HG03439 (cell line): Measurements from ENCODE around the gene CYP4B1.

Source experiments
- ATAC-seq: cut with Tn5 transposase; IDR thresholded peaks from one replicate; pipeline ENCODE4 v1.9.1; 2021; ENCODE audit warnings: mild to moderate bottlenecking, moderate library complexity; ENCODE audit not compliant: unreplicated experiment

The CYP4B1 gene

DNA sequence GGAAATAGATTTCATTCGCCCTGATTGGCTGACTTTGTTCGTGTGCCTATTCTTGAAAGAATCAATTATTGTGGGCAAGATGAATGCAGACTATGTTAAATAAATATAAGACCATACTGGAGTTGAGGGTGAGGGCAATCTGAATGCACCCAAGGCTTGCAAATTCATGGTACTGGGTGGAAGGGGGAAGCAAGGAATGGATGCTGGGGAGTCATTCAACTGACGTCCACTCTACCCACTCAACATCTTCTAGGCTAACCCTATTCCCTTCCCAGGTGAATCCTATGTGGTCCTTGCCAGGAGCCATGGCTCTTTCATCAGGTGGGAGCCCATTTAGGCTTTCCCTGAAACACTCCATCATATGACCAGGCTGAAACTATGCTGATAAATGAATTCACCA lies 5.7 kb upstream of the CYP4B1 start:
- no peak for ATAC-seq

DNA sequence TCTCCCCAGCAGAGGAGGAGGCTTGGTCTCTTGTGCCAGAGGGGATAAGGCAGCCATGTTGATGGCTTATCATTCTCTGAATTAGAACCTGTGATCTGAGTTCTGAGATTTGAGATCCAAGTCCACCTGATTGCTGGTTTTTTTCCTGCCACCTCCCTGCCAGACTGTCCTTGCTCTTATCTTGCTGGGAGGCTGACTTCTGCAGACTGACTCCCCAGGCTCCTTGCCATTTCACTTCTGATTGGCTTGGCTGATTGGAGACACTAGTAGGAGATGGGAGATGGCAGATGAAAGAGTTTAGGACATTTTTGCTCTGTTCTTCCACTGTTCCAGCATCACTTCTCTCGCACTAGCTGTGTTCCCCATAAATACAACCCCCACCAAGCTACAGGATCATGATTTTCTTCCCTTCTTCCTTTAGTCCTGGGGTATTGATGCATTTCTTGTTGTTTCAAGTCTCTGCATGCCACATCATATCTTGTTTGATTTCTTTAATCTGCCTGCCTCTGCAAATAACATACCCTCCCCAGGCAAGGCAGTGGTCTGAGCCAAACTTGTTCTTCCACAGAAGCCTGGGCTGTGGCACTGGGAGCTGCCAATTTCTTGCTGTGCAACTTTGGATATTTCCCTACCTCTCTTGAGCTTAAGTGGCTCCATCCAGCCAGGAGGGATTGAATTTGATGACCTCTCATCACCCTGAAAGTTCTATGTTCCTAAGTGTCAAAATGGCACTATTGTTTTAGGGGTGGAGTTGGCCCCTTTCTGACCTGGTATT lies 963 bp upstream of the CYP4B1 start:
- no peak for ATAC-seq

DNA sequence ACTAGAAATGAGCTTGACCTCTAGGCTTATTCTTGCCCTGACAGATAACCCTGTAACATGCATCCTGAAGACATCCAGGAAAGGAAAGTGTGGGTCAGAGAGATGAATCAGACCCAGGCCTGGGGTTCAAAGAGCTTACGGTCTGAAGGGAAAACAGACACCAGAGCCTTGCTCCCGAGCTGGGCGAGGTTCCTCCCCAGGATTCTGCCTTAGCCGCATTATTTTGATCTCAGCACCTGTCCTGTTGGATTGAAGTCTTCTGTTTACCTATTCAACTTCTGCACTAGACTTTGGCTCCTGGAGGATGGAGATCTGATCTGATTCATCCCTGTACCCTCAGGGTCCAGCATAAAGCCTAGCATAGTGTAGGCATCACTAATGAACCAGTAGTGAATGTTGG lies 1.9 kb downstream of the CYP4B1 start:
- ATAC-seq: no peak

DNA sequence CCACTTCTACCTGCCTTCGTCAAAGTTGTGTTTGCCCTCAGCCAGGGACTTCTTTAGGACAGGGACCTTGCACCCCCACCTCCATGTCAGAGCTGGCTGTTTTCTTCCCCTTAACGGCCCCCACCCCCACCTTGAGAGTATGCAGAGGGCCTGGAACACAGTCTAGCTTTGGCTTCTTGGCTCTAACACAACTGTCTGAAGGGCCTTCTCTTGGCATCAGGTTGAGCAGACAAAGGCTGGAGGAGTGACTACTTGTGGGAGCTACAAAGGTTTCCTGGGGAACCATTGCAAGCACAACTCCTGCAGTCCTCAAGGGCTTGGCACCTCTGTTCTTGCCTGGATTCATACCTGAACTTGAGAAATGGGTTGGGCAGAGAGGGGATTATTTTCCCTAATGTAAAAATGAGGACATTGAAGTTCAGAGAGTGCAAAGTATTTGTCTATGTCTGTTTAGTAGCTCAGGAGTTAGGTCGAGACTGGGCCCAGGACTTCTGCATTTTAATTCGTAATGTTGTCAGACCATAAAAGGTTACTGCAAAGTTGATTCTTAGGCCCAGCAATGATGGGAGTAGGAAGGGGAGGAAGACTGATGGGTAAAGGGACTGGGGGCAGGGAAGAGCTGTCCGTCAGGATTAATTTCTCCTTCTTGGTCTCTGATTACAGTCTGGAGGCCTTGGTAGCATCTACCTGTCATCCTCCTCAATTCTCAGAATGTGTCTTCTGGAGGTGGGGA lies 2.6 kb downstream of the CYP4B1 start:
- ATAC-seq: no peak

DNA sequence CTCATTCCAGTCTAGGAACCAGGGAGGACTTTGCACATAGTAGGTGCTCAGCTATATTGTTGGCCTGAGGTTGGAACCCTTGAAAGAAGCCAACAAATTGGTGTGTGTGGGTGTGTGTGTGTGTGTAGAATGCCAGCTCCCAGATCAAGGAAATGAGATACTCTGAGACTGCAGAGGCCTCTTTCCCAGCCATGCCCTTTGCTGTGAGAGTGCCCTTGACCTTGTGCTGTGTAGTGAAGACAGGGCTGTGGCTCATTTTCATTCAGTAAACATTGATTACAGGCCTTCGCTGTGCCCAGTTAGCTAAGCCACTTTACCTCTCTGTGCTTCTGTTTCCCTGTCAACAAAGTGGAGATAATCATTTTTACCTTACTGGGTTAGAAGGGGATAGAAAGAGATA lies 3.2 kb downstream of the CYP4B1 start:
- no peak for ATAC-seq

DNA sequence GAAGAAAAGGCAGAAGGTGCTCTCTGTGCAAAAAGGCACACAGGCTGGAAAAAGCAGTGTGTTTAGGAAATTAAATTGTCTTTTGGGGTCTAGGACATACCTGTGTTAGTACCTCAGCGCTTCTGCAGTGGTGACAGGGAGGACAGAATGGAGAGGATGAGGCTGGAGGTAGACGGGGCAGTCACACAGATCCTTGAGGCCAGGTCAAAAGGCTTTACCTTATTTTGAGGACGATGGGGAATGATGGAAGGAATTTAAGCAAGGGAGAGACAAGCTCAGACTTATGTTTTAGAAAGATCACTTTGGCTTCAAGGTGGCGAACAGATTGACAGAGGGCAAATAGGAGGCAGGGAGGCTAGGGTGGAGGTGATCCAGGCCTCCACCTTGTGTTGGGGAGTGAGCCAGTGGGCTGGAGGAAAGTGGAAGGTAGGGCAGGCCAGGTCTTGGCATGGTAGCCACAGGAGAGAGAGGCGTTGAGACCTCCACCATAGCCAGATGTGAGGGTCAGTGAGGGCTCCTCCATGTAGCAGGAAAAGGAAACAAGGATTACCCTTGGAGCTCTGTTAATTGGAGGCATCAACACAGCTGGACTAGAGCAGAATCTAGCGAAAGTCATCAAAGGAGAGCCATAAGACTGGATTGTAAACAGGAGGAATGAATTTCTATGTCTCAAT lies 4.2 kb downstream of the CYP4B1 start:
- ATAC-seq: no peak

DNA sequence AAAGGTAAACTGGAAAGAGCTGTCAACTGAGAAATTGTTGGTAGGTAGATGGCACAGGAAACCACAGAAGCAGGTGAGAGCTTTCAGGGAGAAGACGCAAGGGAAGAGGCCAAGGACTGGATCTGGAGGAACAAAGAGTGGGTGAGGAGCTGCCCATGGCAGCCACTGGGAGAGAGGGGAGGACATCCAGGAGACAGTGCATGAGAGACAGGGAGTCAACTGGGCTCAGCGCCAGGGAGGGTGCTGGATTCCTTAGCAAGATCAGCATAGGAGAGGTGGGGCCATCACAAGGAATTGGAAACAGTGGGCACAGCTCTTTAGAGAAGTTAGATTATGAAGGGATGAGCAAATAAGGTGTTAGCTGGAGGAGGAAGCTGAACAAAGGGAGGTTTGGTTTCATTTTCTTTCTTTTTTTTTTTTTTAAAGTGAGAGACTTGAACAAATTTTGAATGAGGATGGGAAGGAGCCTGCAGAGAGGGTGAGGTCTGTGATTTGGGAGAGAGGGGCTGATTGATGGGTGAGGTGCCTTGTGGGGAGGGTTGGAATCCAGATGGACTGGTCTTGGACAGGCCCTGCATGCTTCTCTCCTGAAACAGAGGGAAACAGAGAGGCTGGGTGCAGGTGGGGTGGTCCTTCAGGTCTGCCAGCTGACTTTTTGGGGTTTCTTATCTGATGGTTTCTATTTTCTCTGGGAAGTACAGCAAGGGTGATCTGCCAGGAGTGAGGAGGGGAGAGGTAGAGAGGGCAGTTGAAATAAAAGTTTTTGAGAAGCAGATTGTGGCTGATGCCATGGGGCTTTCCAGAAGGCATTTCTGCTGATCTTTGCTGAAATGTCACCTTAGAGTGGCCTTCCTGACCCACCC lies 5.4 kb downstream of the CYP4B1 start:
- ATAC-seq: no peak

DNA sequence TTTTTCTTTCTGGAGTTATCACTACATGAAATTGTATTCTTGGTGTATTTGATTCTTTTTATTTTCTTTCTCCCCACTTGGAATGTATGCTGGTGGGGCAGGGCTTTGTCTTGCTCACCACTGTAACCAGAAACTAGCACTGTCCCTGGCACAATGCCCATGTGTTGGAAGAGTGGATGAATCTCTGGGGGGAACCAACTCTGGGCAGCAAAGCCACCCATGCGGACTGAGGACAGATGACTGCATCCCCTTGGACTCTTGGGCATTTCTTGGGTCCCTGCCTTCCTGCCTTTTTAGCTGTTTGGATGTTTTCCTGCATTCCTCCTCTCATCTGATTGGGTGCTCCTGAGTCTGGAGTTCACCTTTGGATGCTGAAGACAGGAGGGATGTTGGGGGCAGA lies 6.1 kb downstream of the CYP4B1 start:
- ATAC-seq: no peak

DNA sequence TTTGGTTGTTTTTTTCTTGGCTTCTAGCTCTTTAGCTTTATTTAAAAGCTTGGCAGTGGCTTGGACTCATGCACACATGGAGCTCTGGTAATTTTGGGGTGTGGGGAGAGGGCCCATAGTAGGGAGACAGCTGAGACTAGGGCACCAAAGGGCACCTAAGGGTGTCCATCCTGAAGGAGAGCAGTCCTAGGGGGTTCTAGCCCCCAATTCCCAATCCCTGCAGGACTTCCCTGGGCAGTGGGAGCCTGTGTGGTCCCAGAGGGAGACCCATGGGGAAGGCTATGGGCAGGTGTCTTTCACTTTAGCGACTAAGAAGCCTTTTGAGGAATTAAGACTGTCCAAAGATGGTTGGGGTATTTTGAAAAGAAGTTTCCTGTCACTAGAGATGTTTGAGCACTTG lies 6.9 kb downstream of the CYP4B1 start:
- ATAC-seq: no peak

DNA sequence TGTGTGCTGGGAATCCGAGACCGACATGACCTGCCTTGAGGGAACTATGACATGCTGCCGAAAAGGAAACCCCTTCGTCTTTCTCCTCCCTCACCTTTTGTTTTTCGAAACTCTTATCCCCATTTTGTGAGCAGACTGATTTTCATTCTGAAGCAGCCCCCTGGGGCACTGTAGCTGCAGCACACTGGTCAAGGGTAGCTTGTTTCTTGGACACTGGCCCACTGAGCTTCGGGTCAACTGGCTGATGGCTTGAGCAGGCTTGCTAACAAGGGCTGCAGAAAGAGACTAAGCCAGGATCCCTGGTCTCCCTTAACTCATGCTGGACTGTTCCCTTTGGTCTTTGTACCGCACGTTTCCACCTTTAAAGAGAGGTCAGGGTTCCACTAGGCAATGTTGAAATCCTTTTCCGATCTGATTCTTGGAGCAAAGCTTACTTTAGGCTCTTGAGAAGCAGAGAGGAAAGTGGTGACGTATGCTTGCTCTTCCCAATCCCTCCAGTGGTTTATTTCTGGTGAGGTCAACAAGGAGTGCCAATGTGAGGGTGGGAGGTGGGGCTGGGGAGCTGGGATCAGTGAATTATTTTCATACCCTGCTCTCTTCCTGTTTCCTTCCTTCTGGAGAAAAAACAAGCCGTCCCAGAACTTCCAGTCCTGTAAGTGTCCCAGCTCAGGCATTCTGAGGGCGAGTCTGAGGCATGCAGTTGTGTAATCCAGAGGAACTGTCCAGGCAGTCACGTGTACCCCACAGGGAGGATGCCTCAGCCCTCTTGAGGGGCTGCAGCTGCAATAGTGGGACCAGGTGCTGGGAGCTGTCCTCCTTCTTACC lies 7.6 kb downstream of the CYP4B1 start:
- ATAC-seq: no peak

DNA sequence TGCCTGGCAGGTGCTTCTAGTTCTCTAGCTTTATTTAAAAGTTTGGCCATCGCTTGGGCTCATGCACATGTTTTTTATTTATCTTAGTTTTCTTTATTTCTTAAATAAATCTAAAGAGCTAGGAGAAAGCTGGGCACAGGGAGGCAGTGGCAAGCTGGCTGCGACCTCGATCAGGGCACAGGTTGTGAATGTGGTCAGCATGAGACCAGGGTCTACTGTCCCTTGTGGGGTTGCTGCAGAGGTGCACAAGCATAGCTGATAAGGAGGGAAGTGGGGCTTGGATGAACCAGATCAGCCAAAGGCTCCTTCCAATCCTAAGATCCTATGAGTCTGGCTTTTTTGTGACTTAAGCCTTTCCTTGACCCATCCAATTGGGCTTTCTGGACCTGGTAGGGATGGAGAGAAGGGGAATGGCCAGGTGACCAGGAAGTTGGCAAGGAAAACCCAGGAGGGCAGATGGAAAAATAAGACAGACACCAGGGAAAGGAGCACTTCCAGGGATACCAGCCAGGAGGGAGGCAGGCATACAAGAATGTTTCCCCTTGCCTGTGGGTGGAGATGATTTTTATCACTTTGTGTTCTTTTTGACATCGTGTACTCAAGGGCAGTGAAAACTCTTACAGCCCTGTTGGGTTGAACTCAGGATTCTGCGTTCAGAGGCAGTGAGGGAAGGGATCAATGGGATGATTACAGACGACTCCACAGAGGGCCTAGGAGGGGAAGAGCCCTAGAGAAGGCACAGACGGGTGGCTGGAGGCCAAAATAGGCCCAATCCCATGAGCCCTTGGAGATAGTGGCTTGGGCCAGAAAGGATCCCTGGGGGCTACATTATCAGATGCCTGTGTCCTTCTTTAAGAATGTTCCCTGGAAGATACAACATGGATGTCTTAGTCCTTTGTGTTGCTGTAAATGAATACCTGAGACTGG lies 8.5 kb downstream of the CYP4B1 start:
- no peak for ATAC-seq

DNA sequence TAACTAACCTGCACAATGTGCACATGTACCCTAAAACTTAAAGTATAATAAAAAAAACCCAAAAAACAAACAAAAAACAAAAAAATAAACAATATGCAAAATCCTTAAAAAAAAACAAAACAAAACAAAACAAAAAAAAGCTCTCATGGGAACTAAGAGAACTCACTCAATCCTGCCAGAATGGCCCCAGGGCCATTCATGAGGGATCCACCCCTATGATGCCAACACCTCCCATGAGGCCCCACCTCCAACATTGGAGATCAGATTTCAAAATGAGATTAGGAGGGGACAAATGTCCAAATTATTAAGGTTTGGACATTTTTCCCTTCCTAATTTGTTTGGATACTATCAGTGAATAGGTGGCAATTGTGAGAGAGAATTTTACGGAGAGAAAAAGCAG lies 10.2 kb downstream of the CYP4B1 start:
- ATAC-seq: no peak

DNA sequence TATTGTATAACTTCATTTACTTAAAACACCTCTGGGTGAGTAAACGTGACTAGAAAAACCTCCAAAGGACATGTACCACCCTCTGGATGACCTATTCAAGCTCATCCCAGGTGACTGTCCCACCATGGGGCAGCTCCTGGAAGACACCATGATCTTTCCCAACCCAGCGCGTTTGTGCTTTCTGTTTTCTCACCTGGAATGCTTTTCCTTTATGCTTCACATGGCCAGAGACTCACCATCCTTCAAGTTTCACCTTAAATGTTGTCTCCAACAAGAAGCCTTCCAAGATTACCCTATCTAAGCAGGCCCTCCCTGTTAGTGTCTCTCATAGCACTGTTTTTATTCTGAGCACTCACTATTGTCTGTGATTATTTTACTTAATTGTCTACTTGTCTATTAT lies 11.1 kb downstream of the CYP4B1 start:
- ATAC-seq: no peak

DNA sequence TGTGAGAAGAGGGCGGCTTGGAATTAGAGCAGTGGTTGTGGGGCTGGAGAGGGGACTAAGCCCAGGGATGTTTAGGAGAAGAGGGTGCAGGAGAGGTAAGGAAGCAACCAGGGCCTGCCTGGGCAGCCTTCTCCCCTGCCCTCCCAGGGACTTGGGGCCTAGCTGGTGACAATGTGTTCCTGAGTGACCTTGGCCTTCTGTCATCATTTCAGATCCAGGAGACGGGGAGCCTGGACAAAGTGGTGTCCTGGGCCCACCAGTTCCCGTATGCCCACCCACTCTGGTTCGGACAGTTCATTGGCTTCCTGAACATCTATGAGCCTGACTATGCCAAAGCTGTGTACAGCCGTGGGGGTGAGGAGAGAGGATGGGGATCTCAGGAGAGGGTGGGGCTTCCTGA lies 11.8 kb downstream of the CYP4B1 start:
- ATAC-seq: no peak

DNA sequence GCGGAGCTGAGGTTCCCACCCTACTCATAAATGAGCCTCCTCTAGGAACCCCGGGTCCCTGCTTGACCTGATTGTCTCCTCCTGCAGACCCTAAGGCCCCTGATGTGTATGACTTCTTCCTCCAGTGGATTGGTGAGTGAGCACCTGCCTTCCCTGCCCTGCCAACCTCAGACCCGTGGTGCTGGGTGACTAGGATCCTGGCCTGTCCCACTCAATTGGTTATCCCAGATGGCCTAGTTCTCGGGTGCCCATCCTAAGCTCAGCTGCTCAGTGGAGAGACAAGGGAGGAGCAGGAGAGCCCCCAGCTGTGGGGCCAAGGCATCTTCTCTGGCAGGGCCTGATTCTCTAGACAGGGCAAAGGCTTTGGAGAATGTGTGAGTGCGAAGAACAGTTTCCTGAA lies 12.2 kb downstream of the CYP4B1 start:
- ATAC-seq: no peak

DNA sequence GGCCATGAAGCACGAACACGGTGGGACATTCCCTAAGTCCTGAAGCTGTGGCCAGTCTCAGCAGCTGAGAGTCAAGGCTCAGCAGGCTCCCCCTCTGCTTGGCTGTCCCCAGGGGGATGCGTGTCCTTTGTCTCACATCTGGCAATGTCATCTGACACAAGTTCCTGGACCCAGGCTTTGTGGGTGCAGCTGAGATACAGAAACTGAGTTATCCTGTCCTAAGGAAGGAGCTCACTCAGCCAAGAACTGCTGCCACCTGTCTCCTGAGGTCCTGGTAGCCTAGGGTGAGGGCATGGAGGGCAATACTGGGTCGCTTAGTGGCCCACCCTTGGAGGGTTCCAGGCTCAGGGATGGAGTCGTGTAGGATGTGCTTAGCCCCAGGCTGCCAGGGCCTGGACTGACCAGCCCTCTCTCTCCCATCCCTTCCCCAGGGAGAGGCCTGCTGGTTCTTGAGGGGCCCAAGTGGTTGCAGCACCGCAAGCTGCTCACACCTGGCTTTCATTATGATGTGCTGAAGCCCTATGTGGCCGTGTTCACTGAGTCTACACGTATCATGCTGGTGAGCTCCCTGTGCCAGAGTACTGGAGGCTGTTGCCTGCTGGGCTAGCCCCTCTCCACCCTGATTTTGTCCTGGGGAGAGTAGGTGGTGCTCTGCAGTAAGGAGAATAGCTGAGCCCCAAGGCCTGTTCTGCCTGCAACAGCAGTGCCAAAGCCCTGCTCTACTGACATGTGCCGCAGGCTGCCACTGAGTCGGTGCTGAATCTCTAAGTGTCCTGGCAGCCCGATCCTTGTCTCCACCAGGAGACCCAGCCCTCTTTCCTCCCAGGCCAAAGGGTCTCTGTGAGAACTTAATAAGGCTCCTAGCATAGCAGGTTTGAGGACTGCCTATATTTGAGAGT lies 13.5 kb downstream of the CYP4B1 start:
- no peak for ATAC-seq

DNA sequence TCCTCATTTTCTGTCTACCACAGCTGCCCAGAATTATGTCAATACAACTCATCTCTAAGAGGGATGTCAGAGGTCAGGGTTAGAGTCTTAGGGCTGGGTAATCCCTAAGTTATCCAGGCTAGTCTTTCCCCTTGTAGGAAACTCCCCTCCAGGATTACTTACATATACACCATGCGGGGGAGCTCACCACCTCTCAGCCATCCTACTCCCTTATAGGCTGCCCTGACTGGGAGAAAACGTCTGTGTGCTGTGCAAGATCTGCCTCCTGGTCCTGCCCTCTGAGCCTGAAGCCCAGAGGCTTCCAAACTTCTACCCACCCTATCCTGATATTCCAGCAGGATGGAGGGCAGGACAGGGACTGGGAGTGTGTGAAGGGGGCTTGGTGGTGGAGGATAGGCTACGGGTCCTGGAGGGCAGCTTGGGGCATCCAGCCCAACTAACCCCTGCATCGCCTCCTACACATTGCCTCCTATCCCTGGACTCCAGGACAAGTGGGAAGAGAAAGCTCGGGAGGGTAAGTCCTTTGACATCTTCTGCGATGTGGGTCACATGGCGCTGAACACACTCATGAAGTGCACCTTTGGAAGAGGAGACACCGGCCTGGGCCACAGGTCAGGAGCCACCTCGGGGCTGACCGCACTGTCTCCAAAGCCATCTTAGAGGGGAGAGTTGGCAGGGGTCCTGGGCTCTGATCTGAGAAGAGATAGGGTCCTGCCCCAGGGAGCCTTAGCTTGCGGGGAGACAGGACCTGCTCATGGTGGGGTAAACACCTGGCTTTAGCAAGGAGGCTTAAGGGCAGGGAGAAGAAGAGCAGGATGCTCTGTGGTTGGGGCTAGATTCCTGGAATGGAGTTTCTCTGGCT lies 14.4 kb downstream of the CYP4B1 start:
- ATAC-seq: no peak
